Large intestine (tissue), 3 donors: ENCODE results near the gene LRRFIP1. TPM values are rescaled to one million over a fixed set of nuclear protein-coding genes. Genes with fewer than 3 reads are reported as not detected.

ENCODE experiments used
- DNase-seq, 2 donors: peaks; one replicate each; pipeline versions ENCODE4 v3.0.0 to v3.0.0-alpha.2; 2013
- H3K27ac ChIP-seq: one replicate; pipeline ENCODE4 v1.5.1; 2013; ENCODE audit warnings: low read length
- H3K27me3 ChIP-seq: 2 replicates; pipeline ENCODE4 v1.6.1; 2013; ENCODE audit warnings: low read length; ENCODE audit not compliant: control insufficient read depth, insufficient read depth
- H3K36me3 ChIP-seq: 2 replicates; pipeline ENCODE4 v1.6.1; 2013; ENCODE audit warnings: low read length; ENCODE audit not compliant: control insufficient read depth, insufficient read depth
- H3K4me1 ChIP-seq: one replicate; pipeline ENCODE4 v1.6.1; 2013; ENCODE audit warnings: low read length; ENCODE audit not compliant: control insufficient read depth, insufficient read depth
- H3K4me3 ChIP-seq: one replicate; pipeline ENCODE4 v1.5.1; 2013; ENCODE audit warnings: low read length
- H3K9me3 ChIP-seq: one replicate; pipeline ENCODE4 v1.6.1; 2013; ENCODE audit warnings: mild to moderate bottlenecking, low read depth, low read length, moderate library complexity; ENCODE audit not compliant: control insufficient read depth
- WGBS: methylation state at CpG from one replicate; pipeline ENCODE4 v1.1.5; 2013; ENCODE audit warnings: low lambda C conversion rate; ENCODE audit not compliant: insufficient coverage; 5-methylcytosine and 5-hydroxymethylcytosine counted together
- polyA plus RNA-seq: library from polyadenylated mRNA; unstranded; fragments of 120-200 nt; gene quantifications from one replicate; pipeline ENCODE4 v1.2.1, GENCODE V29; 2013

LRRFIP1 gene
- polyA plus RNA-seq, 1 donor, result 65.4 TPM

DNA sequence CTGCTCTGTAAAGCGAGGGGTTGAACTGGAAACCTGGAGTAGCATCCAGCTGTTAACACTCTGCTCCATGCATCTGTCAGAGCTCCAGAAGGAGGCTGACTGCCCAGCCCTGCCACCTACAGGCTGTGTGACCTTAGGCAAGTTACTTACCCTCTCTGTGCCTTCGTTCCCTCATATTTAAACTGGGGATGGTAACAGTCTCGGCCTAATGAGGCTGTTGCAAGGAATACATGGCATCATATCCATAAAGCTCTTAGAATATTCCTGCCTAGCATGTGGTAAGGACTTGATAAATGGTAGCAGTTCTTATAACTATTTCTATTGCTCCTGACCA lies 80.6 kb downstream of the LRRFIP1 start:
- no peaks in the 10 kb centered on the region for H3K27me3 ChIP-seq
- H3K4me1 ChIP-seq, result peaks cover 23% of the 10 kb centered on the region
- peaks cover 25% of the 10 kb centered on the region for H3K36me3 ChIP-seq
- H3K4me3 ChIP-seq, result no peak overlapping the region
- H3K27ac ChIP-seq, result no peak overlapping the region
- WGBS, result no CpG with 5 or more reads among the region's 3 CpGs
- no peak for DNase-seq
- peaks cover 5% of the 10 kb centered on the region for H3K9me3 ChIP-seq

DNA sequence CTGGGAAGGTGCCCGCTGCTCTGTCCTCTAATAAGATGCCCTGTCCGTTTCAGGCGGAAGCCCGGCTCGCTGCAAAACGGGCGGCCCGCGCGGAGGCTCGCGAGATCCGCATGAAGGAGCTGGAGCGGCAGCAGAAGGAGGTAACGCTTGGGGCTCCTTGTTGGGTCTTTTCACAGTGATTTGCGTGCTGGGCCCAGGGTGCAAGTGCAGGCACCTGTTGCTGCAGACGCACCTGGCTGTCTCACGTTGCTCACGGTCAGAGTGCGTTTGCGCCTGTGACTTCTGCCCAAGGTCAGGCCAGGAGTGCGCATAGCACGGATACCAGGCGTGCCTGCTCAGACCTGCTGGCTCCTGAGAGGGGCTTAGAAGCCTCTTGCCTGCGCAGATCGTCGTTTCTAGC lies 81.1 kb downstream of the LRRFIP1 start:
- Histone ChIP-seq H3K4me3 (no peak overlapping the region), H3K36me3 (peaks cover 23% of the 10 kb centered on the region), H3K27ac (no peak overlapping the region), H3K9me3 (peaks cover 5% of the 10 kb centered on the region), H3K4me1 (peaks cover 19% of the 10 kb centered on the region), H3K27me3 (no peaks in the 10 kb centered on the region)
- no CpG with 5 or more reads among the region's 27 CpGs for WGBS
- DNase-seq, result no peak

DNA sequence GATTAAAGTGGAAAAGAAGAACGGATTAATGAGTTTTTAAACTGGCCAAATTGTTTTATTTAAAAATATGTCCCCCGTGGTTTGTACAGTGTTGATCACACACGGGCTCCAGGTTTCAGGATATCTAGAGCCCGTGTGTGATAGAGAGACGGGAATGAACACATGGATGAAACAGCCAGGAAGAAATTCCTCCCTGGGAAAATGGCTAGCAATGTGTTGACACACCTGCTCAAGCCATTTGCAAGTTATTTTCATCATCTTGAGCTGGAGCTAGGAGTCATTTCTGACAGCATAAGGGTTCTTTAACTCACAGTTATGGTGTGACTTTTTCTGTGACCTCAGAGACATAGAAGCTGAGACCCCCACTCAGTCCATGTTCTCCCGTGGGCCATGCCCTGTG lies 81.6 kb downstream of the LRRFIP1 start:
- H3K27ac ChIP-seq, result no peak overlapping the region
- no CpG with 5 or more reads among the region's 6 CpGs for WGBS
- H3K27me3 ChIP-seq, result no peaks in the 10 kb centered on the region
- H3K4me3 ChIP-seq, result no peak overlapping the region
- DNase-seq, result no peak
- H3K36me3 ChIP-seq, result peaks cover 20% of the 10 kb centered on the region
- H3K9me3 ChIP-seq, result peaks cover 5% of the 10 kb centered on the region
- peaks cover 17% of the 10 kb centered on the region for H3K4me1 ChIP-seq

DNA sequence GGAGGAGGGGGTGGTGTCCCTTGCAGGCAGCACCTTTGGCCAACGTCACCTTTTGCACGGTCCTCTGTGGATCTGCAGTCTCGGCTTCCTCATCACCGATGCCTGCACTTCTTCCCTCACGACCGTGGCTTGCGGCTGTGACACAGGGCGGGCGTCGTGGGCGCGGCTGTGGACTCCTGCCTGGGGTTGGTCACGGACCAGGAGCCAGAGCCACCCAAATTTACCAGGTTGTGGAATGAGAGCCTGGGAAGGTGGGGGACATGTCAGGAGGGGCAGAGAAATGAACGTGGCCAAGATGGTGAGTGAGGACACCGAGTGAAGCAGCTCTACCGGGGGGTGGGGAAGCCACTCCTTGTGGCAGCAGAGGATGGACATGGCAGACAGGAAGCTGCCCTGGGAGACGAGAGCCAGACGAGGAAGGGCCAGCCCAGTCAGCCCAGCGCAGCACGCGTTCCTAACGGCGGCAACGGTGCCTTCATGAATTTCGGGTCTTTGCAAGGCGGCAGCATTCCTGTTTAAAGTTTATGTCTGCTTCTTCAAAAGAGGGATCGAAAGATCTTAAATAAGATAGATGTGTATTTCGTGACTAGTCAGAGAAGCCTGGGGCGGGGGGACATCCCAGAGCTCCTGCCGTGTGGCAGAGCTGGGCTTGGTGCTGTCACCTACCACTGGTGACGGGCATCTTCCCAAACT lies 84.2 kb downstream of the LRRFIP1 start:
- Histone ChIP-seq H3K27ac (no peak overlapping the region), H3K27me3 (no peaks in the 10 kb centered on the region), H3K9me3 (peaks cover 5% of the 10 kb centered on the region), H3K36me3 (peaks cover 20% of the 10 kb centered on the region), H3K4me3 (no peak overlapping the region), H3K4me1 (peaks cover 9% of the 10 kb centered on the region)
- no peak for DNase-seq
- WGBS, result no CpG with 5 or more reads among the region's 31 CpGs

DNA sequence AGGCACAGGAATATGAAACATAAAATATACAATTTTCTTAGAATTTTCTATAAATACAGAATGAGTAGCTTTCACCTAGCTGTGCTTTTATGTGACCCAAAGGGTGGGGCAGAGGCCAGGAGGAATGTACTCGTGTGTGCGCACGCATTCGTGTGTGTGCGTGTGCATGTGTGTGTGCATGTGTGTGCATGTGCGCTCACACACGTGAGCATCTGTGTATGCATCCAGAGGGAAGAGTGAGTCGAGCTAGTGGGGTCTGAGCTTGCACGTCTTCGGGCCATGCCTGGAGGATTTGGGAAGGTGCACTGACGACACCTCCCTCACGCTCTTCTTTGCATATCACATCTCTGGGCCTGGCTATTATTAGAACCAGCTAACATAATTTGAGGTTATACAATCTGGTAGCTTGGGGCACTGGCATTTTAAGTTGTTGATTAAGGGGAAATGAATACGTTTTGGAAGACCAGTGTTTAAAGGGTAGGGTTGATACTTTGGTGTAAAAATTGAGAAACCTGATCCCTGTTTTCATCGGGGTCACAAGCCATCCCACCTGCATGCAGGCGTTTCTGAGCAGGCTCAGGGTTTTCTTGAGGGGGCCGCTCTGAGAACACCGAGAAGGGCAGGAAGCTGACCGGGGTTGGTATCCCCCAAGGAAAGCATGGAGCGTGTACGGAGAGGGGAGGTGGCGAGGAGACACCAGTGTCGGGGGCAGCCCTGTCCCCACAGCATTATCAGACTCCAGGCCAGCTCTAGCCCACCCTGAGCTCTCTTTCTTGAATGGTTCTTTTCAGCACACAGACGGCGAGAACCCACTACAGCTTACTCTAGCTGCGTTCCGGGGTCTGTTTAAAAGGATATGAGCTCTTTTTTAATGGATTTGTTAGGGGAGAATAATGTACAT lies 85.3 kb downstream of the LRRFIP1 start:
- peaks cover 20% of the 10 kb centered on the region for H3K36me3 ChIP-seq
- no peak overlapping the region for H3K4me3 ChIP-seq
- DNase-seq, result no peak
- H3K4me1 ChIP-seq, result peaks cover 9% of the 10 kb centered on the region
- no peaks in the 10 kb centered on the region for H3K27me3 ChIP-seq
- H3K27ac ChIP-seq, result no peak overlapping the region
- H3K9me3 ChIP-seq, result peaks cover 5% of the 10 kb centered on the region
- no CpG with 5 or more reads among the region's 26 CpGs for WGBS

GRCh38 chr2:237714690-237715458 lies 87.5 kb downstream of the LRRFIP1 start:
- H3K9me3 ChIP-seq, result peaks cover 5% of the 10 kb centered on the region
- H3K27ac ChIP-seq, result peak overlapping the region; percentile 84
- peaks cover 17% of the 10 kb centered on the region for H3K36me3 ChIP-seq
- peaks cover 9% of the 10 kb centered on the region for H3K4me1 ChIP-seq
- WGBS, result 80% methylated on average over 1 of the region's 14 CpGs
- no peaks in the 10 kb centered on the region for H3K27me3 ChIP-seq
- peak overlapping the region; percentile 32 for H3K4me3 ChIP-seq
- DNase-seq, result peak in 1 of 2 donors; percentile 51

GRCh38 chr2:237715459-237715947 lies 88.1 kb downstream of the LRRFIP1 start:
- H3K4me3 ChIP-seq, result peak overlapping the region; percentile 32
- WGBS, result 14% methylated on average over 5 of the region's 13 CpGs

DNA sequence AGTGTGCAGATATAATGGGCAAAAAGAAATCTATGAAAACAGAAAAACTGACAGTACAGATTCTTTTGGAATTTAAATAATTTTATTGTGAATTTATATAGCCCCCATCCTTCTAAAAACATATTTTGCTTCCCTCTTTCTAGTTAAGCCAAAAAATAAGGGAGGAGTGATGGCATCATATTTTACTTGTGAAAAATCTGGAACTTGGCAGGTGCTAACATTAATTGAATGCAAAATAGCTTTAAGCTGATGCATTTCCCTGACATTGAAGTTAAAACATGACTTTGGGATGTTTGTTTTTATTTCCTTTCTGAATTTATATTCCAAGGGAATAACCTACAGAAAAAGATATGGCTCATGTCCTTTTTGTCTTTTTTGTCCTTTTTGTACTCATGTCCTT lies 88.6 kb downstream of the LRRFIP1 start:
- DNase-seq, result no peak
- H3K4me1 ChIP-seq, result peaks cover 9% of the 10 kb centered on the region
- no peak overlapping the region for H3K4me3 ChIP-seq
- H3K36me3 ChIP-seq, result peaks cover 13% of the 10 kb centered on the region
- H3K9me3 ChIP-seq, result peaks cover 5% of the 10 kb centered on the region
- no peaks in the 10 kb centered on the region for H3K27me3 ChIP-seq
- H3K27ac ChIP-seq, result peak overlapping the region; percentile 84

More at GRCh38 chr2:237715459-237715947, 88.1 kb downstream of the LRRFIP1 start:
- Histone ChIP-seq H3K27ac (peak overlapping the region; percentile 84), H3K9me3 (peaks cover 5% of the 10 kb centered on the region), H3K36me3 (peaks cover 17% of the 10 kb centered on the region), H3K4me1 (peaks cover 9% of the 10 kb centered on the region), H3K27me3 (no peaks in the 10 kb centered on the region)
- peak; percentile 76 to 89 for DNase-seq

GRCh38 chr2:237717366-237718276 lies 90.2 kb downstream of the LRRFIP1 start:
- Histone ChIP-seq H3K27me3 (no peaks in the 10 kb centered on the region), H3K4me3 (no peak overlapping the region), H3K9me3 (no peaks in the 10 kb centered on the region), H3K36me3 (peaks cover 8% of the 10 kb centered on the region), H3K4me1 (peaks cover 9% of the 10 kb centered on the region), H3K27ac (peak overlapping the region; percentile 17)
- DNase-seq, result no peak
- 100% methylated on average over 4 of the region's 24 CpGs for WGBS
